ENCODE measurements around the gene ADRA2B.

DNA sequence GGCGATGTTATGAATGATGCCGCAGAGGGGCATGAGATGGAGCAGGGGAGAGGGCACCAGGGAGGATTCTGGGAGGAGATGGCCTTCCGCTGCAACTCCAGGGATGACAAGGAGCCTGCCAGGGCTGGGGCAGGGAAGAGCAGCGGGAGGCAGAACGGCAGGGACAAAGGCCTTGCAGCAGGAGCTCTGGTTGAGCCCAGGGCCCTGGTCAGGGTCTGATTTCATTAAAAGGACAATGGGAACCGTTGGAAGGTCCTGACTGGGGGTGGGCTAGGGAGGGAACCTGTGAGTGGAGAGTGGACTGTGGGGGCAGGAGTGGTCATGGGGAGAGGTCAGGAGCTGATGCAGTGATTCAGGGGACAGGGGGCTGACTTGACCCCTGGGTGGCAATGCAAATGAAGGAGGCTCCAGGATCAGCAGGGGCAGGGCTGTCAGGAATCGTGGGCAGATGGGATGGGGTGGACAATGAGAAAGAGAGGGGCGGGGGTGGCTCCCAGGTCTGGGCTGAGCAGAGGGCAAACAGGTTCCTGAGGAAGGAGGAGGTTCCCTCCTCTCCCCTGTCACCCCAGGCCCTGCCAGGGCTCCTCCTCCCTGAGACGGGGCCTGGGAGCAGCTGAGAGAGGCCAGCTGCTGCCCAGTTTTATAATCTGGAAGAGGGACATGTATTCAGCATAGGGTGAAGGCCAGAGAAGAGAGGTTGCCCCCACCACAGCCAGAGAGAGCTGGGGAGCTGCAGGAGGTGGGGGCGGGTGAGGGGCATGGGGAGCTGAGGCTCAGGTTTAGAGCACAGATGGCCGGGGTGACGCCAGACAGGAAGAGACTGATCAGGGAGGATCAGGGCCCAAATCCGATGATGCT lies 36.2 kb upstream of the ADRA2B start:
- TF ChIP-seq, protein P1, sequence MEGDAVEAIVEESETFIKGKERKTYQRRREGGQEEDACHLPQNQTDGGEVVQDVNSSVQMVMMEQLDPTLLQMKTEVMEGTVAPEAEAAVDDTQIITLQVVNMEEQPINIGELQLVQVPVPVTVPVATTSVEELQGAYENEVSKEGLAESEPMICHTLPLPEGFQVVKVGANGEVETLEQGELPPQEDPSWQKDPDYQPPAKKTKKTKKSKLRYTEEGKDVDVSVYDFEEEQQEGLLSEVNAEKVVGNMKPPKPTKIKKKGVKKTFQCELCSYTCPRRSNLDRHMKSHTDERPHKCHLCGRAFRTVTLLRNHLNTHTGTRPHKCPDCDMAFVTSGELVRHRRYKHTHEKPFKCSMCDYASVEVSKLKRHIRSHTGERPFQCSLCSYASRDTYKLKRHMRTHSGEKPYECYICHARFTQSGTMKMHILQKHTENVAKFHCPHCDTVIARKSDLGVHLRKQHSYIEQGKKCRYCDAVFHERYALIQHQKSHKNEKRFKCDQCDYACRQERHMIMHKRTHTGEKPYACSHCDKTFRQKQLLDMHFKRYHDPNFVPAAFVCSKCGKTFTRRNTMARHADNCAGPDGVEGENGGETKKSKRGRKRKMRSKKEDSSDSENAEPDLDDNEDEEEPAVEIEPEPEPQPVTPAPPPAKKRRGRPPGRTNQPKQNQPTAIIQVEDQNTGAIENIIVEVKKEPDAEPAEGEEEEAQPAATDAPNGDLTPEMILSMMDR (IDR thresholded peaks at IDR 0.05; ENCODE audit: low read length): no peak
- no peak for TF ChIP-seq EZH2 (IDR thresholded peaks at IDR 0.05; ENCODE audit: borderline replicate concordance, low read length)

All from OCI-LY1 (cell line).